GM19240 (cell line): ENCODE results near the gene SERPINH1.

Source experiments
- DNase-seq: peaks from one replicate; pipeline ENCODE4 v3.0.0; 2011; ENCODE audit warnings: low spot score; ENCODE audit not compliant: insufficient read length

Gene SERPINH1

GRCh38 chr11:75594211-75594610 is 32.2 kb downstream of the SERPINH1 start:
- DNase-seq, result no peak

GRCh38 chr11:75595429-75595828 is 33.4 kb downstream of the SERPINH1 start:
- no peak for DNase-seq

- no peak for DNase-seq
These were observed 34.9 kb downstream of the SERPINH1 start for GRCh38 chr11:75596914-75597313.

GRCh38 chr11:75597636-75598035 is 35.6 kb downstream of the SERPINH1 start:
- DNase-seq, result peak; percentile 45

GRCh38 chr11:75598264-75598663 is 36.2 kb downstream of the SERPINH1 start:
- DNase-seq, result no peak

- DNase-seq, result no peak
These were observed 36.8 kb downstream of the SERPINH1 start for GRCh38 chr11:75598900-75599299.

GRCh38 chr11:75600356-75600755 is 38.3 kb downstream of the SERPINH1 start:
- DNase-seq, result no peak

- no peak for DNase-seq
These were observed 39.4 kb downstream of the SERPINH1 start for GRCh38 chr11:75601494-75601893.

- no peak for DNase-seq
These were observed 40.9 kb downstream of the SERPINH1 start for GRCh38 chr11:75602951-75603350.

GRCh38 chr11:75603791-75604736 is 42.0 kb downstream of the SERPINH1 start:
- DNase-seq, result no peak

GRCh38 chr11:75606099-75606498 is 44.0 kb downstream of the SERPINH1 start:
- DNase-seq, result no peak

- no peak for DNase-seq
These were observed 49.8 kb downstream of the SERPINH1 start for GRCh38 chr11:75611823-75612222.

- DNase-seq, result no peak
These were observed 53.7 kb downstream of the SERPINH1 start for GRCh38 chr11:75615751-75616150.

- DNase-seq, result no peak
These were observed 54.2 kb downstream of the SERPINH1 start for GRCh38 chr11:75616281-75616680.
